ENCODE measurements around the gene DUOX2.
A peak's percentile ranks its signal among the peaks of the same experiment; 100 is the strongest.
"Not testable (repeated sequence)": the region's sequence is repeated elsewhere in the genome, so short reads cannot be mapped to it uniquely, and the experiment has no call there.

Gene DUOX2

GRCh38 chr15:45112143-45112590, 1.8 kb downstream of the DUOX2 start:
- no peak for DNase-seq (ENCODE audit: low read depth, low spot score)
- no peak overlapping the region for H3K27ac ChIP-seq (ENCODE audit: low read length)
- H3K36me3 ChIP-seq (ENCODE audit: control insufficient read depth, insufficient read depth, low read length), result no peaks in the 10 kb centered on the region
- no CpG with 5 or more reads among the region's 13 CpGs for WGBS (ENCODE audit: insufficient coverage, insufficient read length)
- peaks cover 6% of the 10 kb centered on the region for H3K4me1 ChIP-seq (ENCODE audit: control insufficient read depth, insufficient read depth, low read length)
- H3K9me3 ChIP-seq (ENCODE audit: control insufficient read depth, insufficient read depth, low read length), result no peaks in the 10 kb centered on the region
- peak overlapping the region; percentile 20; the same call in 1 of the 2 replicates for H3K4me3 ChIP-seq (ENCODE audit: low read length)
- H3K27me3 ChIP-seq (ENCODE audit: control insufficient read depth, insufficient read depth, low read length), result peaks cover 73% of the 10 kb centered on the region

- no peak overlapping the region for H3K27ac ChIP-seq (ENCODE audit: low read length)
- peaks cover 67% of the 10 kb centered on the region for H3K27me3 ChIP-seq (ENCODE audit: control insufficient read depth, insufficient read depth, low read length)
- no CpG with 5 or more reads among the region's 71 CpGs for whole genome bisulfite sequencing (ENCODE audit: insufficient coverage, insufficient read length)
- H3K36me3 ChIP-seq (ENCODE audit: control insufficient read depth, insufficient read depth, low read length), result no peaks in the 10 kb centered on the region
- DNase-seq (ENCODE audit: low read depth, low spot score), result no peak
- peaks cover 5% of the 10 kb centered on the region for H3K4me1 ChIP-seq (ENCODE audit: control insufficient read depth, insufficient read depth, low read length)
- no peaks in the 10 kb centered on the region for H3K9me3 ChIP-seq (ENCODE audit: control insufficient read depth, insufficient read depth, low read length)
- H3K4me3 ChIP-seq (ENCODE audit: low read length), result no peak overlapping the region
These were observed 2.4 kb downstream of the DUOX2 start for GRCh38 chr15:45111390-45112142.

- peaks cover 54% of the 10 kb centered on the region for H3K27me3 ChIP-seq (ENCODE audit: control insufficient read depth, insufficient read depth, low read length)
- peaks cover 4% of the 10 kb centered on the region for H3K4me1 ChIP-seq (ENCODE audit: control insufficient read depth, insufficient read depth, low read length)
- H3K4me3 ChIP-seq (ENCODE audit: low read length), result no peak overlapping the region
- no peaks in the 10 kb centered on the region for H3K36me3 ChIP-seq (ENCODE audit: control insufficient read depth, insufficient read depth, low read length)
- no peaks in the 10 kb centered on the region for H3K9me3 ChIP-seq (ENCODE audit: control insufficient read depth, insufficient read depth, low read length)
- no CpG with 5 or more reads among the region's 11 CpGs for WGBS (ENCODE audit: insufficient coverage, insufficient read length)
- H3K27ac ChIP-seq (ENCODE audit: low read length), result no peak overlapping the region
- DNase-seq (ENCODE audit: low read depth, low spot score), result no peak
These were observed 3.6 kb downstream of the DUOX2 start for GRCh38 chr15:45110256-45110820.

GRCh38 chr15:45107941-45108630, 5.9 kb downstream of the DUOX2 start:
- no CpG with 5 or more reads among the region's 10 CpGs for WGBS (ENCODE audit: insufficient coverage, insufficient read length)
- H3K4me3 ChIP-seq (ENCODE audit: low read length), result no peak overlapping the region
- peaks cover 2% of the 10 kb centered on the region; the same call in 1 of the 2 replicates for H3K4me1 ChIP-seq (ENCODE audit: control insufficient read depth, insufficient read depth, low read length)
- no peaks in the 10 kb centered on the region for H3K9me3 ChIP-seq (ENCODE audit: control insufficient read depth, insufficient read depth, low read length)
- no peak overlapping the region for H3K27ac ChIP-seq (ENCODE audit: low read length)
- H3K36me3 ChIP-seq (ENCODE audit: control insufficient read depth, insufficient read depth, low read length), result no peaks in the 10 kb centered on the region
- DNase-seq (ENCODE audit: low read depth, low spot score), result no peak
- peaks cover 32% of the 10 kb centered on the region for H3K27me3 ChIP-seq (ENCODE audit: control insufficient read depth, insufficient read depth, low read length)

- WGBS (ENCODE audit: insufficient coverage, insufficient read length), result no CpG with 5 or more reads among the region's 15 CpGs
- Histone ChIP-seq H3K4me1 (ENCODE audit: control insufficient read depth, insufficient read depth, low read length) (peaks cover 4% of the 10 kb centered on the region; the same call in 1 of the 2 replicates), H3K27ac (ENCODE audit: low read length) (no peak overlapping the region), H3K4me3 (ENCODE audit: low read length) (no peak overlapping the region), H3K36me3 (ENCODE audit: control insufficient read depth, insufficient read depth, low read length) (no peaks in the 10 kb centered on the region), H3K9me3 (ENCODE audit: control insufficient read depth, insufficient read depth, low read length) (no peaks in the 10 kb centered on the region), H3K27me3 (ENCODE audit: control insufficient read depth, insufficient read depth, low read length) (peaks cover 13% of the 10 kb centered on the region)
- no peak for DNase-seq (ENCODE audit: low read depth, low spot score)
These were observed 7.8 kb downstream of the DUOX2 start for GRCh38 chr15:45106002-45106790.

- WGBS (ENCODE audit: insufficient coverage, insufficient read length), result no CpG with 5 or more reads among the region's 11 CpGs
- peaks cover 7% of the 10 kb centered on the region; the same call in 1 of the 2 replicates for H3K4me1 ChIP-seq (ENCODE audit: control insufficient read depth, insufficient read depth, low read length)
- no peak for DNase-seq (ENCODE audit: low read depth, low spot score)
- no peaks in the 10 kb centered on the region for H3K9me3 ChIP-seq (ENCODE audit: control insufficient read depth, insufficient read depth, low read length)
- no peak overlapping the region for H3K4me3 ChIP-seq (ENCODE audit: low read length)
- peaks cover 12% of the 10 kb centered on the region for H3K27me3 ChIP-seq (ENCODE audit: control insufficient read depth, insufficient read depth, low read length)
- no peaks in the 10 kb centered on the region for H3K36me3 ChIP-seq (ENCODE audit: control insufficient read depth, insufficient read depth, low read length)
- no peak overlapping the region for H3K27ac ChIP-seq (ENCODE audit: low read length)
These were observed 8.4 kb downstream of the DUOX2 start for GRCh38 chr15:45105586-45105985.

GRCh38 chr15:45104170-45104569, 9.8 kb downstream of the DUOX2 start:
- not testable (repeated sequence) for H3K27me3 ChIP-seq (ENCODE audit: control insufficient read depth, insufficient read depth, low read length); H3K4me1 ChIP-seq (ENCODE audit: control insufficient read depth, insufficient read depth, low read length); H3K27ac ChIP-seq (ENCODE audit: low read length); DNase-seq (ENCODE audit: low read depth, low spot score); H3K36me3 ChIP-seq (ENCODE audit: control insufficient read depth, insufficient read depth, low read length); H3K9me3 ChIP-seq (ENCODE audit: control insufficient read depth, insufficient read depth, low read length); H3K4me3 ChIP-seq (ENCODE audit: low read length)
- no CpG with 5 or more reads among the region's 9 CpGs for WGBS (ENCODE audit: insufficient coverage, insufficient read length)

- Histone ChIP-seq H3K36me3 (ENCODE audit: control insufficient read depth, insufficient read depth, low read length) (no peaks in the 10 kb centered on the region), H3K9me3 (ENCODE audit: control insufficient read depth, insufficient read depth, low read length) (no peaks in the 10 kb centered on the region), H3K4me1 (ENCODE audit: control insufficient read depth, insufficient read depth, low read length) (peaks cover 7% of the 10 kb centered on the region; the same call in 1 of the 2 replicates), H3K27me3 (ENCODE audit: control insufficient read depth, insufficient read depth, low read length) (no peaks in the 10 kb centered on the region), H3K4me3 (ENCODE audit: low read length) (no peak overlapping the region), H3K27ac (ENCODE audit: low read length) (no peak overlapping the region)
- no peak for DNase-seq (ENCODE audit: low read depth, low spot score)
- no CpG with 5 or more reads among the region's 6 CpGs for WGBS (ENCODE audit: insufficient coverage, insufficient read length)
These were observed 11.7 kb downstream of the DUOX2 start for GRCh38 chr15:45102226-45102625.

- WGBS (ENCODE audit: insufficient coverage, insufficient read length), result no CpG with 5 or more reads among the region's 12 CpGs
- no peaks in the 10 kb centered on the region for H3K36me3 ChIP-seq (ENCODE audit: control insufficient read depth, insufficient read depth, low read length)
- H3K4me1 ChIP-seq (ENCODE audit: control insufficient read depth, insufficient read depth, low read length), result peaks cover 7% of the 10 kb centered on the region; the same call in 1 of the 2 replicates
- no peak overlapping the region for H3K4me3 ChIP-seq (ENCODE audit: low read length)
- H3K27me3 ChIP-seq (ENCODE audit: control insufficient read depth, insufficient read depth, low read length), result no peaks in the 10 kb centered on the region
- no peaks in the 10 kb centered on the region for H3K9me3 ChIP-seq (ENCODE audit: control insufficient read depth, insufficient read depth, low read length)
- H3K27ac ChIP-seq (ENCODE audit: low read length), result no peak overlapping the region
- no peak for DNase-seq (ENCODE audit: low read depth, low spot score)
These were observed 12.2 kb downstream of the DUOX2 start for GRCh38 chr15:45101749-45102148.
